GM12875 (cell line): Measurements from ENCODE around the gene TP53I11.

Experiments
- H3K4me3 ChIP-seq: one replicate; pipeline ENCODE4 v1.5.1; 2011; ENCODE audit warnings: low read depth, low read length, control low read depth
- TF ChIP-seq, protein P1 (sequence below): IDR thresholded peaks from 2 replicates; pipeline ENCODE4 v1.5.1; 2011; ENCODE audit warnings: low read depth, mild to moderate bottlenecking, control low read depth, inconsistent platforms, low read length, moderate library complexity, borderline replicate concordance; ENCODE audit not compliant: insufficient read depth

The TP53I11 gene

GRCh38 chr11:44885065-44885810, 65.4 kb downstream of the TP53I11 start:
- TF ChIP-seq, protein P1, sequence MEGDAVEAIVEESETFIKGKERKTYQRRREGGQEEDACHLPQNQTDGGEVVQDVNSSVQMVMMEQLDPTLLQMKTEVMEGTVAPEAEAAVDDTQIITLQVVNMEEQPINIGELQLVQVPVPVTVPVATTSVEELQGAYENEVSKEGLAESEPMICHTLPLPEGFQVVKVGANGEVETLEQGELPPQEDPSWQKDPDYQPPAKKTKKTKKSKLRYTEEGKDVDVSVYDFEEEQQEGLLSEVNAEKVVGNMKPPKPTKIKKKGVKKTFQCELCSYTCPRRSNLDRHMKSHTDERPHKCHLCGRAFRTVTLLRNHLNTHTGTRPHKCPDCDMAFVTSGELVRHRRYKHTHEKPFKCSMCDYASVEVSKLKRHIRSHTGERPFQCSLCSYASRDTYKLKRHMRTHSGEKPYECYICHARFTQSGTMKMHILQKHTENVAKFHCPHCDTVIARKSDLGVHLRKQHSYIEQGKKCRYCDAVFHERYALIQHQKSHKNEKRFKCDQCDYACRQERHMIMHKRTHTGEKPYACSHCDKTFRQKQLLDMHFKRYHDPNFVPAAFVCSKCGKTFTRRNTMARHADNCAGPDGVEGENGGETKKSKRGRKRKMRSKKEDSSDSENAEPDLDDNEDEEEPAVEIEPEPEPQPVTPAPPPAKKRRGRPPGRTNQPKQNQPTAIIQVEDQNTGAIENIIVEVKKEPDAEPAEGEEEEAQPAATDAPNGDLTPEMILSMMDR = no peak
- no peak overlapping the region for H3K4me3 ChIP-seq

- H3K4me3 ChIP-seq = no peak overlapping the region
- TF ChIP-seq, protein P1 = no peak
Measured at GRCh38 chr11:44884056-44884455, 66.6 kb downstream of the TP53I11 start.

GRCh38 chr11:44883277-44883676, 67.4 kb downstream of the TP53I11 start:
- TF ChIP-seq, protein P1 = no peak
- H3K4me3 ChIP-seq = no peak overlapping the region
